ENCODE measurements around the gene CSTF1.

GRCh38 chr20:56352345-56353055 lies 39.9 kb upstream of the CSTF1 start:
- TF ChIP-seq ARNTL (CRISPR knock-in tag; IDR thresholded peaks at IDR 0.05; ENCODE audit: borderline replicate concordance, low read depth), result no peak
- TF ChIP-seq POU6F1 (CRISPR knock-in tag; IDR thresholded peaks at IDR 0.05; ENCODE audit: borderline replicate concordance, low read depth), result no peak
- TF ChIP-seq TOX (CRISPR knock-in tag; IDR thresholded peaks at IDR 0.05; ENCODE audit: borderline replicate concordance), result no peak
- TF ChIP-seq GLIS3 (CRISPR knock-in tag; IDR thresholded peaks at IDR 0.05), result no peak
- no peak for TF ChIP-seq RARB (CRISPR knock-in tag; IDR thresholded peaks at IDR 0.05)
- TF ChIP-seq, protein P1, sequence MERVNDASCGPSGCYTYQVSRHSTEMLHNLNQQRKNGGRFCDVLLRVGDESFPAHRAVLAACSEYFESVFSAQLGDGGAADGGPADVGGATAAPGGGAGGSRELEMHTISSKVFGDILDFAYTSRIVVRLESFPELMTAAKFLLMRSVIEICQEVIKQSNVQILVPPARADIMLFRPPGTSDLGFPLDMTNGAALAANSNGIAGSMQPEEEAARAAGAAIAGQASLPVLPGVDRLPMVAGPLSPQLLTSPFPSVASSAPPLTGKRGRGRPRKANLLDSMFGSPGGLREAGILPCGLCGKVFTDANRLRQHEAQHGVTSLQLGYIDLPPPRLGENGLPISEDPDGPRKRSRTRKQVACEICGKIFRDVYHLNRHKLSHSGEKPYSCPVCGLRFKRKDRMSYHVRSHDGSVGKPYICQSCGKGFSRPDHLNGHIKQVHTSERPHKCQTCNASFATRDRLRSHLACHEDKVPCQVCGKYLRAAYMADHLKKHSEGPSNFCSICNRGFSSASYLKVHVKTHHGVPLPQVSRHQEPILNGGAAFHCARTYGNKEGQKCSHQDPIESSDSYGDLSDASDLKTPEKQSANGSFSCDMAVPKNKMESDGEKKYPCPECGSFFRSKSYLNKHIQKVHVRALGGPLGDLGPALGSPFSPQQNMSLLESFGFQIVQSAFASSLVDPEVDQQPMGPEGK (CRISPR knock-in tag; IDR thresholded peaks at IDR 0.05; ENCODE audit: borderline replicate concordance), result no peak
- TF ChIP-seq CSDC2 (CRISPR knock-in tag; IDR thresholded peaks at IDR 0.05), result no peak
- no peak for TF ChIP-seq BACH2 (CRISPR knock-in tag; IDR thresholded peaks at IDR 0.05; ENCODE audit: borderline replicate concordance)
- no peak for TF ChIP-seq SNAI2 (CRISPR knock-in tag; IDR thresholded peaks at IDR 0.05)
